HepG2 (cell line): Measurements from ENCODE around the gene ZNF575.

ENCODE experiments used
- ATF1 ChIP-seq: IDR thresholded peaks from 2 replicates; pipeline ENCODE4 v1.6.1; 2016; ENCODE audit warnings: mild to moderate bottlenecking, control low read depth
- BRD4 ChIP-seq: sonication (generic); formaldehyde crosslinking; IDR thresholded peaks from 2 replicates; pipeline ENCODE4 v1.4.0; 2020; ENCODE audit warnings: missing genetic modification reagents
- CEBPB ChIP-seq: IDR thresholded peaks from 2 replicates; pipeline ENCODE4 v1.6.1; 2011; ENCODE audit warnings: low read depth, low read length, improper control_type of control experiment, borderline replicate concordance
- CTCF ChIP-seq: sonication (generic); formaldehyde crosslinking; IDR thresholded peaks from 2 replicates; pipeline ENCODE4 v1.5.0; 2020; ENCODE audit warnings: mild to moderate bottlenecking, missing genetic modification reagents, moderate library complexity
- EP300 ChIP-seq, 3 experiments: sonication (generic) in 1 of 3; formaldehyde crosslinking in 1 of 3; IDR thresholded peaks; 2 replicates each; pipeline versions ENCODE4 v1.5.1 to v1.6.1; 2011 to 2020; ENCODE audit warnings: low read depth in 2 of 3, low read length in 2 of 3, borderline replicate concordance in 1 of 3, improper control_type of control experiment in 1 of 3, mild to moderate bottlenecking in 1 of 3, missing genetic modification reagents in 1 of 3, moderate library complexity in 1 of 3
- MAFK ChIP-seq, 2 experiments: IDR thresholded peaks in 1 of 2; conservative IDR thresholded peaks in 1 of 2; 2 replicates each; pipeline ENCODE4 v1.6.1; 2011; ENCODE audit warnings: improper control_type of control experiment in 2 of 2, low read length in 2 of 2
- ZFP82 ChIP-seq: sonication (generic); formaldehyde crosslinking; IDR thresholded peaks from 2 replicates; pipeline ENCODE4 v1.5.1; 2020; ENCODE audit warnings: mild to moderate bottlenecking, missing genetic modification reagents, borderline replicate concordance
- ZNF280B ChIP-seq: sonication (generic); formaldehyde crosslinking; IDR thresholded peaks from 2 replicates; pipeline ENCODE4 v1.5.0; 2020; ENCODE audit warnings: missing genetic modification reagents, mild to moderate bottlenecking, borderline replicate concordance
- ZNF326 ChIP-seq: sonication (generic); formaldehyde crosslinking; IDR thresholded peaks from 2 replicates; pipeline ENCODE4 v1.4.0; 2020; ENCODE audit warnings: missing genetic modification reagents, borderline replicate concordance

GRCh38 chr19:43495082-43495481 is 37.9 kb upstream of the ZNF575 start:
- TF ChIP-seq CEBPB (no peak), ZNF280B (CRISPR knock-in tag) (no peak), CTCF (no peak), ZFP82 (CRISPR knock-in tag) (no peak), ATF1 (CRISPR knock-in tag) (no peak), EP300 (IDR thresholded peaks at IDR 0.05; ENCODE audit: low read depth in 2 of 2, low read length in 2 of 2) (no peak), EP300 (CRISPR knock-in tag; IDR thresholded peaks at IDR 0.05; ENCODE audit: borderline replicate concordance) (no peak), BRD4 (CRISPR knock-in tag) (no peak), MAFK (conservative IDR thresholded peaks at IDR 0.05 in 1 of 2, IDR thresholded peaks at IDR 0.05 in 1 of 2; ENCODE audit: low read length in 2 of 2) (no peak), ZNF326 (CRISPR knock-in tag) (no peak)
